Measurements from ENCODE around the gene ADD1. TPM values are rescaled to one million over a fixed set of nuclear protein-coding genes. Genes with fewer than 3 reads are reported as not detected.
A peak's percentile ranks its signal among the peaks of the same experiment; 100 is the strongest.

The ADD1 gene
- total and polyA plus RNA-seq, 7 experiments from 2014 or later: 152 to 300 (median 260) TPM

GRCh38 chr4:2873329-2873728 lies 29.7 kb downstream of the ADD1 start:
- Histone ChIP-seq H3K4me3 (ENCODE audit: low read length) (no peak overlapping the region), H3K36me3 (ENCODE audit: control insufficient read depth in 2 of 3, insufficient read depth in 3 of 3, low read length in 3 of 3) (peaks cover 6 to 19% (median 8%) of the 10 kb centered on the region in 3 experiments), H3K27me3 (ENCODE audit: control insufficient read depth in 2 of 2, insufficient read depth in 2 of 2, low read length in 2 of 2) (no peaks in the 10 kb centered on the region), H3K9me3 (ENCODE audit: control insufficient read depth in 2 of 3, low read length in 3 of 3) (no peaks in the 10 kb centered on the region), H3K27ac (ENCODE audit: low read depth, low read length) (no peak overlapping the region), H3K4me1 (ENCODE audit: control insufficient read depth in 2 of 2, insufficient read depth in 2 of 2, low read length in 2 of 2) (peaks cover 8 to 10% of the 10 kb centered on the region in 2 donors)
- ChIA-PET POLR2A (no interaction called here), CTCF (interaction anchor here (0.6 kb wide), 1 partner anchor 13 kb away, joined by 3 read pairs; no protein-coding TSS in a partner anchor)
- Mint-ChIP-seq H3K27ac (peak overlapping the region in 2 of 9 donors; percentile 10 to 26), H3K9me3 (no peaks in the 10 kb centered on the region), H3K4me3 (no peak overlapping the region), H3K4me1 (peaks cover 35 to 77% (median 62%) of the 10 kb centered on the region in 7 donors), H3K27me3 (no peaks in the 10 kb centered on the region), H3K36me3 (peaks cover 3 to 17% (median 17%) of the 10 kb centered on the region in 5 donors)
- ATAC-seq (no peak), DNase-seq (no peak)
- intact Hi-C loops (cut with micrococcal nuclease): no loop called here

GRCh38 chr4:2874861-2875260 lies 31.2 kb downstream of the ADD1 start:
- Histone ChIP-seq H3K4me1 (ENCODE audit: control insufficient read depth in 2 of 2, insufficient read depth in 2 of 2, low read length in 2 of 2) (peaks cover 8 to 10% of the 10 kb centered on the region in 2 donors), H3K27ac (ENCODE audit: low read depth, low read length) (no peak overlapping the region), H3K36me3 (ENCODE audit: control insufficient read depth in 2 of 3, insufficient read depth in 3 of 3, low read length in 3 of 3) (peaks cover 6 to 23% (median 8%) of the 10 kb centered on the region in 3 experiments), H3K27me3 (ENCODE audit: control insufficient read depth in 2 of 2, insufficient read depth in 2 of 2, low read length in 2 of 2) (no peaks in the 10 kb centered on the region), H3K9me3 (ENCODE audit: control insufficient read depth in 2 of 3, low read length in 3 of 3) (no peaks in the 10 kb centered on the region), H3K4me3 (ENCODE audit: low read length) (no peak overlapping the region)
- Mint-ChIP-seq H3K4me3 (no peak overlapping the region), H3K36me3 (peaks cover 4 to 32% (median 19%) of the 10 kb centered on the region in 5 donors), H3K9me3 (no peaks in the 10 kb centered on the region), H3K27me3 (no peaks in the 10 kb centered on the region), H3K27ac (peak overlapping the region in 2 of 9 donors; percentile 28 to 62), H3K4me1 (peaks cover 28 to 69% (median 54%) of the 10 kb centered on the region in 7 donors)
- ATAC-seq (no peak), DNase-seq (no peak)
- ChIA-PET POLR2A (no interaction called here), CTCF (interaction anchor here (0.7 kb wide), 1 partner anchor 24 kb away, joined by 4 read pairs; no protein-coding TSS in a partner anchor)
- intact Hi-C loops (cut with micrococcal nuclease): no loop called here

- no peaks in the 10 kb centered on the region for H3K27me3 Mint-ChIP-seq
- H3K4me3 Mint-ChIP-seq: no peak overlapping the region
- Histone ChIP-seq H3K4me1 (ENCODE audit: control insufficient read depth in 2 of 2, insufficient read depth in 2 of 2, low read length in 2 of 2) (peaks cover 8 to 10% of the 10 kb centered on the region in 2 donors), H3K9me3 (ENCODE audit: control insufficient read depth in 2 of 3, low read length in 3 of 3) (no peaks in the 10 kb centered on the region), H3K27ac (ENCODE audit: low read depth, low read length) (no peak overlapping the region), H3K27me3 (ENCODE audit: control insufficient read depth in 2 of 2, insufficient read depth in 2 of 2, low read length in 2 of 2) (no peaks in the 10 kb centered on the region), H3K4me3 (ENCODE audit: low read length) (no peak overlapping the region), H3K36me3 (ENCODE audit: control insufficient read depth in 2 of 3, insufficient read depth in 3 of 3, low read length in 3 of 3) (peaks cover 6 to 23% (median 8%) of the 10 kb centered on the region in 3 experiments)
- CTCF ChIA-PET: no interaction called here
- ATAC-seq (no peak), DNase-seq (no peak)
- POLR2A ChIA-PET: no interaction called here
- H3K36me3 Mint-ChIP-seq: peaks cover 8 to 34% (median 21%) of the 10 kb centered on the region in 5 donors
- intact Hi-C loops (cut with micrococcal nuclease): no loop called here
- peaks cover 23 to 62% (median 51%) of the 10 kb centered on the region in 7 donors for H3K4me1 Mint-ChIP-seq
- H3K9me3 Mint-ChIP-seq: no peaks in the 10 kb centered on the region
- peak overlapping the region in 6 of 9 donors; percentile 21 to 62 (median 47) for H3K27ac Mint-ChIP-seq
Measured at GRCh38 chr4:2875556-2875955, 31.9 kb downstream of the ADD1 start.

GRCh38 chr4:2878346-2878745 lies 34.7 kb downstream of the ADD1 start:
- Mint-ChIP-seq H3K9me3 (no peaks in the 10 kb centered on the region), H3K27ac (peak overlapping the region in 7 of 9 donors; percentile 10 to 85 (median 50)), H3K4me3 (no peak overlapping the region), H3K36me3 (peaks cover 8 to 43% (median 19%) of the 10 kb centered on the region in 5 donors), H3K27me3 (no peaks in the 10 kb centered on the region), H3K4me1 (peaks cover 12 to 39% (median 29%) of the 10 kb centered on the region in 7 donors)
- POLR2A ChIA-PET: no interaction called here
- peaks cover 12 to 41% (median 19%) of the 10 kb centered on the region in 3 experiments for H3K36me3 ChIP-seq (ENCODE audit: control insufficient read depth in 2 of 3, insufficient read depth in 3 of 3, low read length in 3 of 3)
- H3K27me3 ChIP-seq (ENCODE audit: control insufficient read depth in 2 of 2, insufficient read depth in 2 of 2, low read length in 2 of 2): no peaks in the 10 kb centered on the region
- CTCF ChIA-PET: no interaction called here
- DNase-seq: no peak
- no peaks in the 10 kb centered on the region for H3K9me3 ChIP-seq (ENCODE audit: control insufficient read depth in 2 of 3, low read length in 3 of 3)
- intact Hi-C loops (cut with micrococcal nuclease): no loop called here
- H3K4me1 ChIP-seq (ENCODE audit: control insufficient read depth in 2 of 2, insufficient read depth in 2 of 2, low read length in 2 of 2): peaks cover 0 to 1% of the 10 kb centered on the region in 2 donors
- no peak overlapping the region for H3K4me3 ChIP-seq (ENCODE audit: low read length)
- no peak for ATAC-seq
- no peak overlapping the region for H3K27ac ChIP-seq (ENCODE audit: low read depth, low read length)

- H3K36me3 Mint-ChIP-seq: peaks cover 8 to 46% (median 20%) of the 10 kb centered on the region in 5 donors
Measured at GRCh38 chr4:2879026-2879425, 35.4 kb downstream of the ADD1 start.

GRCh38 chr4:2881431-2881830 lies 37.8 kb downstream of the ADD1 start:
- H3K4me3 ChIP-seq (ENCODE audit: low read length): no peak overlapping the region
- intact Hi-C loops (cut with micrococcal nuclease): no loop called here

More at GRCh38 chr4:2879026-2879425, 35.4 kb downstream of the ADD1 start:
- POLR2A ChIA-PET: interaction anchor here (0.6 kb wide), 1 partner anchor 12 kb away, joined by 3 read pairs; no protein-coding TSS in a partner anchor
- Histone ChIP-seq H3K27ac (ENCODE audit: low read depth, low read length) (no peak overlapping the region), H3K27me3 (ENCODE audit: control insufficient read depth in 2 of 2, insufficient read depth in 2 of 2, low read length in 2 of 2) (no peaks in the 10 kb centered on the region), H3K9me3 (ENCODE audit: control insufficient read depth in 2 of 3, low read length in 3 of 3) (no peaks in the 10 kb centered on the region), H3K4me1 (ENCODE audit: control insufficient read depth in 2 of 2, insufficient read depth in 2 of 2, low read length in 2 of 2) (no peaks in the 10 kb centered on the region), H3K4me3 (ENCODE audit: low read length) (no peak overlapping the region), H3K36me3 (ENCODE audit: control insufficient read depth in 2 of 3, insufficient read depth in 3 of 3, low read length in 3 of 3) (peaks cover 12 to 42% (median 19%) of the 10 kb centered on the region in 3 experiments)
- peak overlapping the region in 4 of 9 donors; percentile 18 to 85 (median 50) for H3K27ac Mint-ChIP-seq
- no peak for DNase-seq
- peaks cover 12 to 35% (median 26%) of the 10 kb centered on the region in 7 donors for H3K4me1 Mint-ChIP-seq
- CTCF ChIA-PET: interaction anchor here (0.7 to 1.4 kb wide), 3 partner anchors 31 to 367 kb away, joined by 3 to 7 read pairs (median 3); no protein-coding TSS in a partner anchor
- intact Hi-C loops (cut with micrococcal nuclease): no loop called here
- H3K27me3 Mint-ChIP-seq: no peaks in the 10 kb centered on the region
- no peak for ATAC-seq
- H3K9me3 Mint-ChIP-seq: no peaks in the 10 kb centered on the region
- no peak overlapping the region for H3K4me3 Mint-ChIP-seq

More at GRCh38 chr4:2881431-2881830, 37.8 kb downstream of the ADD1 start:
- DNase-seq: no peak
- H3K27me3 Mint-ChIP-seq: no peaks in the 10 kb centered on the region
- ChIA-PET POLR2A (interaction anchor here (0.8 to 1.1 kb wide), 2 partner anchors 10 to 39 kb away, joined by 3 read pairs; no protein-coding TSS in a partner anchor), CTCF (interaction anchor here (0.7 to 1.1 kb wide), 2 partner anchors 41 to 42 kb away, joined by 3 read pairs; no protein-coding TSS in a partner anchor)
- no peak overlapping the region for H3K27ac ChIP-seq (ENCODE audit: low read depth, low read length)
- H3K27ac Mint-ChIP-seq: no peak overlapping the region
- H3K4me3 Mint-ChIP-seq: no peak overlapping the region
- H3K4me1 ChIP-seq (ENCODE audit: control insufficient read depth in 2 of 2, insufficient read depth in 2 of 2, low read length in 2 of 2): no peaks in the 10 kb centered on the region
- H3K27me3 ChIP-seq (ENCODE audit: control insufficient read depth in 2 of 2, insufficient read depth in 2 of 2, low read length in 2 of 2): no peaks in the 10 kb centered on the region
- peaks cover 13 to 38% (median 31%) of the 10 kb centered on the region in 7 donors for H3K4me1 Mint-ChIP-seq
- no peaks in the 10 kb centered on the region for H3K9me3 Mint-ChIP-seq
- H3K9me3 ChIP-seq (ENCODE audit: control insufficient read depth in 2 of 3, low read length in 3 of 3): no peaks in the 10 kb centered on the region
- H3K36me3 ChIP-seq (ENCODE audit: control insufficient read depth in 2 of 3, insufficient read depth in 3 of 3, low read length in 3 of 3): peaks cover 16 to 60% (median 23%) of the 10 kb centered on the region in 3 experiments
- no peak for ATAC-seq
- H3K36me3 Mint-ChIP-seq: peaks cover 8 to 57% (median 27%) of the 10 kb centered on the region in 5 donors
